ENCODE results near the gene OXT.
"Not testable (repeated sequence)": the region's sequence is repeated elsewhere in the genome, so short reads cannot be mapped to it uniquely, and the experiment has no call there.

OXT gene

GRCh38 chr20:3072530-3073250, 1.3 kb downstream of the OXT start:
- Histone ChIP-seq H3K4me1 (ENCODE audit: control insufficient read depth in 2 of 2, insufficient read depth in 2 of 2, low read length in 2 of 2) (peaks cover 0 to 6% of the 10 kb centered on the region in 2 donors), H3K9me3 (ENCODE audit: control insufficient read depth in 2 of 2, low read length in 2 of 2) (no peaks in the 10 kb centered on the region), H3K4me3 (ENCODE audit: low read length in 2 of 2) (peak overlapping the region in 1 of 2 donors; percentile 46), H3K9ac (ENCODE audit: low read depth in 1 of 2, low read length in 2 of 2) (no peak overlapping the region), H3K36me3 (ENCODE audit: control insufficient read depth in 2 of 2, insufficient read depth in 2 of 2, low read length in 2 of 2) (no peaks in the 10 kb centered on the region), H3K27me3 (ENCODE audit: control insufficient read depth in 2 of 2, insufficient read depth in 2 of 2, low read length in 2 of 2) (peaks cover under 1 to 21% of the 10 kb centered on the region in 2 donors), H3K27ac (ENCODE audit: low read depth in 2 of 2, low read length in 2 of 2) (no peak overlapping the region)

GRCh38 chr20:3073251-3073643, 1.8 kb downstream of the OXT start:
- H3K9ac ChIP-seq (ENCODE audit: low read depth in 1 of 2, low read length in 2 of 2); H3K9me3 ChIP-seq (ENCODE audit: control insufficient read depth in 2 of 2, low read length in 2 of 2); H3K36me3 ChIP-seq (ENCODE audit: control insufficient read depth in 2 of 2, insufficient read depth in 2 of 2, low read length in 2 of 2); H3K4me3 ChIP-seq (ENCODE audit: low read length in 2 of 2); H3K27ac ChIP-seq (ENCODE audit: low read depth in 2 of 2, low read length in 2 of 2); H3K4me1 ChIP-seq (ENCODE audit: control insufficient read depth in 2 of 2, insufficient read depth in 2 of 2, low read length in 2 of 2): not testable (repeated sequence)
- peaks cover 2 to 21% of the 10 kb centered on the region in 2 donors for H3K27me3 ChIP-seq (ENCODE audit: control insufficient read depth in 2 of 2, insufficient read depth in 2 of 2, low read length in 2 of 2)

GRCh38 chr20:3074812-3075211, 3.4 kb downstream of the OXT start:
- H3K36me3 ChIP-seq (ENCODE audit: control insufficient read depth in 2 of 2, insufficient read depth in 2 of 2, low read length in 2 of 2) = no peaks in the 10 kb centered on the region
- no peak overlapping the region for H3K27ac ChIP-seq (ENCODE audit: low read depth in 2 of 2, low read length in 2 of 2)
- H3K9me3 ChIP-seq (ENCODE audit: control insufficient read depth in 2 of 2, low read length in 2 of 2) = no peaks in the 10 kb centered on the region
- H3K9ac ChIP-seq (ENCODE audit: low read depth in 1 of 2, low read length in 2 of 2) = no peak overlapping the region
- H3K27me3 ChIP-seq (ENCODE audit: control insufficient read depth in 2 of 2, insufficient read depth in 2 of 2, low read length in 2 of 2) = peaks cover 2 to 21% of the 10 kb centered on the region in 2 donors
- H3K4me3 ChIP-seq (ENCODE audit: low read length in 2 of 2) = no peak overlapping the region
- H3K4me1 ChIP-seq (ENCODE audit: control insufficient read depth in 2 of 2, insufficient read depth in 2 of 2, low read length in 2 of 2) = peaks cover 0 to 6% of the 10 kb centered on the region in 2 donors

GRCh38 chr20:3075315-3075714, 3.9 kb downstream of the OXT start:
- H3K27me3 ChIP-seq (ENCODE audit: control insufficient read depth in 2 of 2, insufficient read depth in 2 of 2, low read length in 2 of 2) = peaks cover 2 to 21% of the 10 kb centered on the region in 2 donors
- not testable (repeated sequence) for H3K4me3 ChIP-seq (ENCODE audit: low read length in 2 of 2); H3K9me3 ChIP-seq (ENCODE audit: control insufficient read depth in 2 of 2, low read length in 2 of 2); H3K36me3 ChIP-seq (ENCODE audit: control insufficient read depth in 2 of 2, insufficient read depth in 2 of 2, low read length in 2 of 2); H3K4me1 ChIP-seq (ENCODE audit: control insufficient read depth in 2 of 2, insufficient read depth in 2 of 2, low read length in 2 of 2); H3K9ac ChIP-seq (ENCODE audit: low read depth in 1 of 2, low read length in 2 of 2); H3K27ac ChIP-seq (ENCODE audit: low read depth in 2 of 2, low read length in 2 of 2)

GRCh38 chr20:3077618-3078134, 6.3 kb downstream of the OXT start:
- no peaks in the 10 kb centered on the region for H3K36me3 ChIP-seq (ENCODE audit: control insufficient read depth in 2 of 2, insufficient read depth in 2 of 2, low read length in 2 of 2)

GRCh38 chr20:3080939-3081388, 9.5 kb downstream of the OXT start:
- no peak overlapping the region for H3K9ac ChIP-seq (ENCODE audit: low read depth in 1 of 2, low read length in 2 of 2)
- H3K36me3 ChIP-seq (ENCODE audit: control insufficient read depth in 2 of 2, insufficient read depth in 2 of 2, low read length in 2 of 2) = no peaks in the 10 kb centered on the region
- no peaks in the 10 kb centered on the region for H3K4me1 ChIP-seq (ENCODE audit: control insufficient read depth in 2 of 2, insufficient read depth in 2 of 2, low read length in 2 of 2)
- no peaks in the 10 kb centered on the region for H3K9me3 ChIP-seq (ENCODE audit: control insufficient read depth in 2 of 2, low read length in 2 of 2)
- H3K27ac ChIP-seq (ENCODE audit: low read depth in 2 of 2, low read length in 2 of 2) = no peak overlapping the region
- H3K4me3 ChIP-seq (ENCODE audit: low read length in 2 of 2) = no peak overlapping the region
- H3K27me3 ChIP-seq (ENCODE audit: control insufficient read depth in 2 of 2, insufficient read depth in 2 of 2, low read length in 2 of 2) = peaks cover 30 to 33% of the 10 kb centered on the region in 2 donors

More at GRCh38 chr20:3077618-3078134, 6.3 kb downstream of the OXT start:
- Histone ChIP-seq H3K9me3 (ENCODE audit: control insufficient read depth in 2 of 2, low read length in 2 of 2) (no peaks in the 10 kb centered on the region), H3K9ac (ENCODE audit: low read depth in 1 of 2, low read length in 2 of 2) (no peak overlapping the region), H3K4me1 (ENCODE audit: control insufficient read depth in 2 of 2, insufficient read depth in 2 of 2, low read length in 2 of 2) (no peaks in the 10 kb centered on the region), H3K4me3 (ENCODE audit: low read length in 2 of 2) (no peak overlapping the region), H3K27ac (ENCODE audit: low read depth in 2 of 2, low read length in 2 of 2) (no peak overlapping the region), H3K27me3 (ENCODE audit: control insufficient read depth in 2 of 2, insufficient read depth in 2 of 2, low read length in 2 of 2) (peaks cover 16 to 23% of the 10 kb centered on the region in 2 donors)

- peaks cover 30 to 32% of the 10 kb centered on the region in 2 donors for H3K27me3 ChIP-seq (ENCODE audit: control insufficient read depth in 2 of 2, insufficient read depth in 2 of 2, low read length in 2 of 2)
- no peak overlapping the region for H3K27ac ChIP-seq (ENCODE audit: low read depth in 2 of 2, low read length in 2 of 2)
- no peaks in the 10 kb centered on the region for H3K36me3 ChIP-seq (ENCODE audit: control insufficient read depth in 2 of 2, insufficient read depth in 2 of 2, low read length in 2 of 2)
- H3K4me1 ChIP-seq (ENCODE audit: control insufficient read depth in 2 of 2, insufficient read depth in 2 of 2, low read length in 2 of 2) = no peaks in the 10 kb centered on the region
- no peak overlapping the region for H3K4me3 ChIP-seq (ENCODE audit: low read length in 2 of 2)
- no peak overlapping the region for H3K9ac ChIP-seq (ENCODE audit: low read depth in 1 of 2, low read length in 2 of 2)
- no peaks in the 10 kb centered on the region for H3K9me3 ChIP-seq (ENCODE audit: control insufficient read depth in 2 of 2, low read length in 2 of 2)
Observed at GRCh38 chr20:3081641-3082040, 10.2 kb downstream of the OXT start.

- Histone ChIP-seq H3K36me3 (ENCODE audit: control insufficient read depth in 2 of 2, insufficient read depth in 2 of 2, low read length in 2 of 2) (no peaks in the 10 kb centered on the region), H3K4me3 (ENCODE audit: low read length in 2 of 2) (peak overlapping the region in 1 of 2 donors; percentile 7), H3K9ac (ENCODE audit: low read depth in 1 of 2, low read length in 2 of 2) (no peak overlapping the region), H3K9me3 (ENCODE audit: control insufficient read depth in 2 of 2, low read length in 2 of 2) (no peaks in the 10 kb centered on the region), H3K27me3 (ENCODE audit: control insufficient read depth in 2 of 2, insufficient read depth in 2 of 2, low read length in 2 of 2) (peaks cover 29 to 30% of the 10 kb centered on the region in 2 donors), H3K27ac (ENCODE audit: low read depth in 2 of 2, low read length in 2 of 2) (no peak overlapping the region), H3K4me1 (ENCODE audit: control insufficient read depth in 2 of 2, insufficient read depth in 2 of 2, low read length in 2 of 2) (no peaks in the 10 kb centered on the region)
Observed at GRCh38 chr20:3082306-3082951, 11.0 kb downstream of the OXT start.

- Histone ChIP-seq H3K27ac (ENCODE audit: low read depth in 2 of 2, low read length in 2 of 2) (no peak overlapping the region), H3K9ac (ENCODE audit: low read depth in 1 of 2, low read length in 2 of 2) (no peak overlapping the region), H3K36me3 (ENCODE audit: control insufficient read depth in 2 of 2, insufficient read depth in 2 of 2, low read length in 2 of 2) (no peaks in the 10 kb centered on the region), H3K4me3 (ENCODE audit: low read length in 2 of 2) (no peak overlapping the region), H3K9me3 (ENCODE audit: control insufficient read depth in 2 of 2, low read length in 2 of 2) (no peaks in the 10 kb centered on the region), H3K27me3 (ENCODE audit: control insufficient read depth in 2 of 2, insufficient read depth in 2 of 2, low read length in 2 of 2) (peaks cover 29 to 30% of the 10 kb centered on the region in 2 donors), H3K4me1 (ENCODE audit: control insufficient read depth in 2 of 2, insufficient read depth in 2 of 2, low read length in 2 of 2) (no peaks in the 10 kb centered on the region)
Observed at GRCh38 chr20:3082955-3083952, 11.8 kb downstream of the OXT start.

Measured in mucosa of rectum (tissue), 2 donors.